Sigmoid colon (tissue), 7 donors: Measurements from ENCODE around the gene SPINK9. TPM values are rescaled to one million over a fixed set of nuclear protein-coding genes. Genes with fewer than 3 reads are reported as not detected.
A peak's percentile ranks its signal among the peaks of the same experiment; 100 is the strongest.

Experiments
- DNase-seq: peaks from one replicate; pipeline ENCODE4 v3.0.0-alpha.2; 2019
- H3K27ac ChIP-seq, 4 donors: fragments of 200-600 bp; sonication (generic); one replicate each; pipeline ENCODE4 v1.5.1; 2016 to 2019; ENCODE audit warnings: mild to moderate bottlenecking in 1 of 4
- H3K27me3 ChIP-seq, 3 donors: fragments of 200-600 bp; sonication (generic); one replicate each; pipeline ENCODE4 v1.5.1; 2019; ENCODE audit warnings: mild to moderate bottlenecking in 1 of 3
- H3K36me3 ChIP-seq, 4 donors: fragments of 200-600 bp; sonication (generic); one replicate each; pipeline ENCODE4 v1.5.1; 2016 to 2019
- H3K4me1 ChIP-seq, 4 donors: fragments of 200-600 bp; sonication (generic); one replicate each; pipeline ENCODE4 v1.5.1; 2017 to 2019
- H3K4me3 ChIP-seq, 4 donors: fragments of 200-600 bp; sonication (generic); one replicate each; pipeline ENCODE4 v1.5.1; 2017 to 2019; ENCODE audit warnings: mild to moderate bottlenecking in 2 of 4, moderate library complexity in 1 of 4
- H3K9me3 ChIP-seq, 4 donors: fragments of 200-600 bp in 3 of 4; sonication (generic) in 3 of 4; one replicate each; pipeline versions ENCODE4 v1.5.1 to v1.6.1; 2013 to 2019
- CTCF ChIP-seq, 4 experiments: fragments of 450-650 bp in 3 of 4; fragments of 200-600 bp in 1 of 4; IDR thresholded peaks; one replicate each; pipeline ENCODE4 v1.5.1; 2016 to 2019; ENCODE audit warnings: antibody characterized with exemption in 4 of 4, mild to moderate bottlenecking in 3 of 4, moderate library complexity in 2 of 4
- EP300 ChIP-seq, 4 donors: sonication (generic); formaldehyde crosslinking; IDR thresholded peaks; one replicate each; pipeline ENCODE4 v1.6.1; 2017; ENCODE audit warnings: antibody characterized with exemption in 4 of 4
- POLR2A ChIP-seq, 2 donors: fragments of 450-650 bp; IDR thresholded peaks; one replicate each; pipeline ENCODE4 v1.6.1; 2016; ENCODE audit warnings: antibody characterized with exemption in 2 of 2, mild to moderate bottlenecking in 2 of 2, moderate library complexity in 2 of 2
- POLR2AphosphoS5 ChIP-seq, 4 donors: sonication (generic); formaldehyde crosslinking; IDR thresholded peaks; one replicate each; pipeline ENCODE4 v1.6.1; 2017; ENCODE audit warnings: antibody characterized with exemption in 4 of 4
- WGBS, 2 donors: extraction: QIAGEN DNeasy Blood & Tissue Kit; methylation state at CpG; one replicate each; pipeline ENCODE4 v1.1.7; 2013; 5-methylcytosine and 5-hydroxymethylcytosine counted together
- intact Hi-C: fragments of 100-400 bp; cut with DNase I; formaldehyde crosslinking; loops from one replicate; pipeline ENCODE4 v1.15.1; 2023
- polyA plus RNA-seq, 3 donors: library from polyadenylated mRNA; stranded (reverse); fragments of 200-250 nt; gene quantifications; one replicate each; pipeline ENCODE4 v1.2.3, GENCODE V29; 2013
- total RNA-seq, 4 donors: library from RNA; depleted of rRNA; stranded (reverse); fragments of >200 nt; gene quantifications; one replicate each; pipeline ENCODE4 v1.1.0, GENCODE V29; 2016
- donor health status: healthy with polysubstance abuse.
- donor health status: Bipolar disorder and iron deficiency.
- donor health status: healthy.

The SPINK9 gene
- total and polyA plus RNA-seq, 7 donors = not detected

- Histone ChIP-seq H3K27ac (no peak overlapping the region), H3K36me3 (no peaks in the 10 kb centered on the region), H3K4me3 (no peak overlapping the region), H3K27me3 (no peaks in the 10 kb centered on the region), H3K9me3 (no peaks in the 10 kb centered on the region), H3K4me1 (peaks cover 0 to 6% (median 0%) of the 10 kb centered on the region in 4 donors)
- no peak for DNase-seq
- TF ChIP-seq POLR2AphosphoS5 (IDR thresholded peaks at IDR 0.05) (no peak), EP300 (IDR thresholded peaks at IDR 0.05) (no peak), CTCF (IDR thresholded peaks at IDR 0.05) (no peak), POLR2A (IDR thresholded peaks at IDR 0.05) (no peak)
- intact Hi-C loops = no loop called here
These were observed 32.9 kb downstream of the SPINK9 start for GRCh38 chr5:148368299-148368698.

- Histone ChIP-seq H3K27ac (no peak overlapping the region), H3K27me3 (no peaks in the 10 kb centered on the region), H3K4me3 (no peak overlapping the region), H3K9me3 (no peaks in the 10 kb centered on the region), H3K36me3 (no peaks in the 10 kb centered on the region), H3K4me1 (peaks cover 0 to 8% (median 0%) of the 10 kb centered on the region in 4 donors)
- intact Hi-C loops = no loop called here
- TF ChIP-seq POLR2A (IDR thresholded peaks at IDR 0.05) (no peak), CTCF (IDR thresholded peaks at IDR 0.05) (no peak), EP300 (IDR thresholded peaks at IDR 0.05) (no peak)
- 20 to 58% methylated on average over 2 of the region's 2 CpGs for WGBS, 2 donors
- no peak for DNase-seq
These were observed 36.9 kb downstream of the SPINK9 start for GRCh38 chr5:148372166-148372725.

- no peak for DNase-seq
- Histone ChIP-seq H3K4me3 (no peak overlapping the region), H3K27me3 (no peaks in the 10 kb centered on the region), H3K9me3 (no peaks in the 10 kb centered on the region), H3K36me3 (no peaks in the 10 kb centered on the region), H3K27ac (no peak overlapping the region), H3K4me1 (peaks cover 0 to 8% (median 0%) of the 10 kb centered on the region in 4 donors)
- no peak for TF ChIP-seq EP300 (IDR thresholded peaks at IDR 0.05)
- TF ChIP-seq CTCF (IDR thresholded peaks at IDR 0.05) = no peak
- TF ChIP-seq POLR2AphosphoS5 (IDR thresholded peaks at IDR 0.05) = no peak
- TF ChIP-seq POLR2A (IDR thresholded peaks at IDR 0.05) = no peak
- intact Hi-C loops = no loop called here
These were observed 37.5 kb downstream of the SPINK9 start for GRCh38 chr5:148372893-148373292.

GRCh38 chr5:148374690-148375360 lies 39.5 kb downstream of the SPINK9 start:
- TF ChIP-seq POLR2AphosphoS5 (IDR thresholded peaks at IDR 0.05) (no peak), CTCF (IDR thresholded peaks at IDR 0.05) (peak in 3 of 4 experiments; percentile 43 to 62 (median 61)), EP300 (IDR thresholded peaks at IDR 0.05) (no peak), POLR2A (IDR thresholded peaks at IDR 0.05) (no peak)
- Histone ChIP-seq H3K36me3 (no peaks in the 10 kb centered on the region), H3K9me3 (no peaks in the 10 kb centered on the region), H3K4me1 (peaks cover 0 to 8% (median 0%) of the 10 kb centered on the region in 4 donors), H3K27me3 (no peaks in the 10 kb centered on the region), H3K4me3 (no peak overlapping the region), H3K27ac (no peak overlapping the region)
- DNase-seq = no peak
- intact Hi-C loops = loop anchor here (2.0 kb wide), 1 partner anchor 196 kb away; no protein-coding TSS in a partner anchor
- 66 to 73% methylated on average over 3 of the region's 3 CpGs for WGBS, 2 donors
